Activated CD8-positive, alpha-beta memory T cell treated with anti-CD3 and anti-CD28 coated beads, Interleukin-2, amount 50 U/mL, for 24 hours (primary cell): ENCODE data around the gene ATP1A2.

Experiments used
- DNase-seq: peaks from one replicate; pipeline ENCODE4 v3.0.0-alpha.2; 2020; ENCODE audit errors: extremely low read depth

Gene ATP1A2

GRCh38 chr1:160171980-160172379 is 56.4 kb downstream of the ATP1A2 start:
- no peak for DNase-seq

GRCh38 chr1:160177231-160177630 is 61.7 kb downstream of the ATP1A2 start:
- DNase-seq, result no peak

GRCh38 chr1:160177667-160178066 is 62.1 kb downstream of the ATP1A2 start:
- DNase-seq, result no peak

GRCh38 chr1:160178731-160179130 is 63.2 kb downstream of the ATP1A2 start:
- no peak for DNase-seq

GRCh38 chr1:160179336-160179735 is 63.8 kb downstream of the ATP1A2 start:
- no peak for DNase-seq

GRCh38 chr1:160186246-160186645 is 70.7 kb downstream of the ATP1A2 start:
- DNase-seq, result no peak

GRCh38 chr1:160186729-160187128 is 71.2 kb downstream of the ATP1A2 start:
- DNase-seq, result no peak

GRCh38 chr1:160187407-160187806 is 71.8 kb downstream of the ATP1A2 start:
- no peak for DNase-seq

- no peak for DNase-seq
These were observed 72.8 kb downstream of the ATP1A2 start for GRCh38 chr1:160188341-160188740.

- no peak for DNase-seq
These were observed 74.4 kb downstream of the ATP1A2 start, which contains the start of gene CASQ1 for GRCh38 chr1:160189649-160190625. TSS of gene CASQ1 (plus strand) at chr1:160190575. CDS start at chr1:160190752, 177 bp downstream.

GRCh38 chr1:160191756-160192155 is 76.2 kb downstream of the ATP1A2 start:
- no peak for DNase-seq

GRCh38 chr1:160192234-160192633 is 76.7 kb downstream of the ATP1A2 start:
- no peak for DNase-seq
